Measurements from ENCODE around the gene CDK5R1.
"Not testable (repeated sequence)": the region's sequence is repeated elsewhere in the genome, so short reads cannot be mapped to it uniquely, and the experiment has no call there.

Gene CDK5R1

DNA sequence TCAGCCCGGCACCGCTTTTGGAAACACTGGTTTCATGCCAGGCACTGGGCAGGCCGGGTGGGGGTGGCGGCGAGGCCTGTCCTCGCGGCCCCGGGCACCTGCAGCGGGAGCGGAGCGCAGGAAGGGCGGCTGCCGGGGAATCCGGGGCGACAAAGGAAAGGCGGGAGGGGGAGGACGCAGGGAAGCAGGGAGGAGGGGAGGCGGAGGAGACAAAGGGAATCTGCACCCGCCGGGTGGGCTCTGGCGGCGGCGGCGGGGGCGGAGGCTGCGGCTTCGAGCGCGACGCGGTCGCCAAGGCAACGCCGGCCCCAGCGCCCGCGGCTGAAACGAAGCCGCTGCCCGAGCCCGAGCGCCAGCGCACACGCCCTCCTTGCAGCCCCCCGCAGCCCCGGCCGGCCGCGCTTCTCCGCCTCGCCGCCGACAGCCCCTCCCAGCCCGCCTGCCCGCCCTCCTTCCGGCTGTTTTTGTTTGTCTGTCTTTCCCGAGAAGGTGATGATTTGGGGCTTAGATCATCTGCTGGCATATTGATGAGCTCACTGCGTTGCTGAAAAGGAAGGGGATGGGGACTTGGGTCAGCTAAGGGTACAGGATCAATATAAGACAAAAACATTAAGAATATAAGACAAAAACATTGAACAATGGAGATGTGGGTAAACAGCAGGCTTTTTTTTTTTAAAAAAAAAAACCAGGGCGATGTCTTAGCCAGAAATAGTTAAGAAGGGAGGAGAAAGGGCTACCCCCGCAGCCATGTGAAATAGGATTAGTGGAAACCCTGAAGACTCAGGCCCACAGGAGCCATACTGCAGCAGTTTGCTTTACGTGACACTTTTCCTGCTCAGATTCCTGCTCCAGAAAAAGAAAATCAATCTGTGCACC lies 32.7 kb downstream of the CDK5R1 start:
- DNase-seq, result no peak

DNA sequence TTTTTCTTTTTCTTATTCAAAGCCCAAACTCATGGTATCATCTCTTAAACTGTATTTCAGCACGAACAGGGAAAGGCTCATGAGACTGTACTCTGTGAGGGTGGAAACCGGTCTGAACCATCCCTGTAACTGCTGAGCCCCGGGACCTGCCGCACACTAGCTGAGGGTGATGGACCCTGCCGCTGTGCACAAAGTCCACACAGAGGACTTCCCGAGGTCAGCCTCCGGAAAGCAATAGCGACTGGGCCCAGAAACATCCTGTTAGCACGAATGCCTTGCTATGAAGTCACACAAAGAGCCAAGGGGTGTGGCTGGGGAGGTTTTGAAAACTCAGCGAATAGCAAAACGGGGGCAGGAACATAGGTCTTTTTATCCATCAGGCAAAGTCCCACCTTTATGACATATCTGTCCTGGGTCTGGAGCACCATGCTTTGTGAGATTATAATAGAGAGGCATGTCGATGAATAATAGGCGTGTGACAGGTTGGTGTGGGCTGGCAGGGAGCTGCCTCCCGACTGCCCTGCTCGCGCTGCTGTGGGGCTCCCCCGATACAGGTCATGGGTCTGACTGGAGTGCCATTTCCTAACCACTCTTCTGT lies 33.4 kb downstream of the CDK5R1 start:
- no peak for DNase-seq

DNA sequence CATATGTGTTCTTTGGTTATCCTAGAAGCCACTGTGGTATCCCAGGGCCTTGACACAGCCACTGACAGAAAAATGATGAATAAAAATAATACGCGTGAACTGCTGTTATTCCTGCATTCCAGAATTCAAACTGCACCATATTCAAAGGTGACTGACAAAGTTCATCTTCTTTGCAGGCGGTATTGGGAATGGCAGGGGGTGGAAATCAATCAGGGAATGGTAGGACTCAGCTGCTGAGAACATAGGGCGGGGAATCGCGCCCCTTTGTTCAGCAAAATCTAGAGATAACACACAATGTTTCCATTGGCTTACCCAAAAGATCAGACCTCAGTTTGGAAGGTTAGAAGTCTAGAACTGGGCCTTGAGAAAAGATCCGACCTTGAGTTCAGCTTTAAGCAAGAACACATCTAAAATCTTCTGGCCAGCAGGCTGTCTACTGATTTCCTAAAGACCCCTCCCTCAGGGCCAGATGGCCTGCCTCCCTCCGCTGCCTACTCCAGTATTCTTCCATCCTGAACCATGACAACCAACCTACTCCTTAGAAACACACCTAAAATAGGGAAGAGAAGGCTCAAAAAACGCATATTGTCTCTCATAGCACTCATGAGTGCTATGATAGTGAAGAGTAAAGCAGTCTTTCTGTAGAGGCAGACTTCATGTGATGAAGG lies 34.1 kb downstream of the CDK5R1 start:
- DNase-seq, result no peak

DNA sequence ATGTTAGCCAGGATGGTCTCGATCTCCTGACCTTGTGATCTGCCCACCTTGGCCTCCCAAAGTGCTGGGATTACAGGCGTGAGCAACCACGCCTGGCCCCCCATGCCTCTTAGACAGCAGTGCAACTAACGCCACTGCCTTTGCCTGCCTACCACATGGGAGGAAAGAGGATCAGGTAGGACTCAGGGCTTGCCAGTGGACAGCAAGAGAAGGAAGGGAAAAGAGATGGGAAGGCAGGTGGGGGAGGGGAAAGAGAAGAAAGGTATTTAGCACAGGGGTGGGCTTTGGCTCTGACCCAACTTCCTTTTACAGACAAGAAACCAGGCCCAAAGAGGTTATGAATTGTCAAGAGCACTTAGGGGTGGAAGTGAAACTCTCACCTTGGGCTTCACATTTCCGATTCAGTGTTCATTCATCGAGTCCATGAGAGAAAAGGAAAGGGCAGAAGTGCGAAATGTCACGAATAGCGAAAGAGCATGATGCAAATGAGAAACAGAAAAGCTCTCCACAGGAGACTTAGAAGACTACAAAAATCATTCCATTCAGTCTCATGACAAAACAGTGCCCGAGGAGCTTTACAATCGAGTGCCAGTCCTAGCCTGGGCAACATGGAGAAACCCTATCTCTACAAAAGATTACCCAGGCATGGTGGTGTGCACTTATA lies 36.4 kb downstream of the CDK5R1 start:
- DNase-seq, result no peak

DNA sequence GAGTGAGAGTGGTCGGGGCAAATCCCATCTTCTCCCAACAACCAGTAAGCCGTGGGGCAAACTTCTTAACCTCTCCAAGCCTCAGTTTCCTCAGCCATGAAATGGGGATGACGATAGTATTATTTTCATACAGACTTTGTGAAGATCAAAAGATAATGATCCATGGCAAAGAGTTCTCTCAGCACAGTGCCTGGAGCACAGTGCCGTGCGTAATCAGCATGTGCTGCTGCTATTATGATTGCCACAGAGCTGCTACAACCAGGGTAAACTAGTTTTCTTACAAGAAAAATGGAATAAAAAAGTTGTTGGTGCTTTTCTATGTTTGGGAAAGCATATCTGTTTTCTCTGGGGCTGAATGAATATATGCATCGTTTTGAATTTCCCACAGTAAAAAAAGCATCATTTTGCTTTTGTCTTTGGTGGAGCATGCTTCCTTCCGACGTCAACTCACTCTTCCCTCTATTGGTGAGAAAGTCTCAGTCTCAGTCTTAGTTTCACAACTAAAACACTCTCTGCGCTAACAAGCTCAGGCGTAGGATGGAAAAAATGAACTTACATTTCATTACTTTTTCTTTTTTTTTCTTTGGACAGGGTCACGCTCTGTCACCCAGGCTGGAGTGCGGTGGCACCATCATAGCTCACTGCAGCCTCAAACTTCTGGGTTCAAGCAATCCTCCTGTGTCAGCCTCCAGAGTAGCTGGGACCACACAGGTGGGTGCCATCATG lies 37.2 kb downstream of the CDK5R1 start:
- no peak for DNase-seq

DNA sequence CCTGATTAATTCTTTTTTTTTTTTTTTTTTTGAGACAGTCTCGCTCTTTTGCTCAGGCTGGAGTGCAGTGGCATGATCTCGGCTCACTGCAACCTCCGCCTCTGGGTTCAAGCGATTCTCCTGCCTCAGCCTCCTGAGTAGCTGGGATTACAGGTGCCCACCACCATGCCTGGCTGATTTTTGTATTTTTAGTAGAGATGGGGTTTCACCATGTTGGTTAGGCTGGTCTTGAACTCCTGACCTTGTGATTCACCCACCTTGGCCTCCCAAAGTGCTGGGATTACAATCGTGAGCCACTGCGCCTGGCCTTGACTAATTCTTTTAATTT lies 37.7 kb downstream of the CDK5R1 start:
- DNase-seq, result not testable (repeated sequence)

DNA sequence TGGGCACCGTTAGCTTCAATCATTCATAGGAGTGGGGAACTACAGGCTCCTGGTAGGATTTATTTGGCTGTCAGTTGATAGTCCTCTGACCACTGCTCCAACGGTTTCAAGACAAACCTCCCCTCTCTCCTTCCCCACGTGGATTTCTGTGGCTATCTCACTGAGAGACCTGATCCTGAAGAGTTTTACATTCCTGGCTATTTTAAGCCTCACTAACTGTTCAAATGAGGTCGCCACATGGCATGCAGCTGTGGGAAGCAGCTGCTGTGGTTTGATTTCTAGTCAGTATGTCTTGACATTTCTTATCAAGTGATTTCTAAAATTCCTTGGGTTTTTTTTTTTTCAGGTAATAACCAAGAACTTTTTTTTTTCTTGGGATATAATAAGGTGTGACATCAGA lies 38.3 kb downstream of the CDK5R1 start:
- no peak for DNase-seq

DNA sequence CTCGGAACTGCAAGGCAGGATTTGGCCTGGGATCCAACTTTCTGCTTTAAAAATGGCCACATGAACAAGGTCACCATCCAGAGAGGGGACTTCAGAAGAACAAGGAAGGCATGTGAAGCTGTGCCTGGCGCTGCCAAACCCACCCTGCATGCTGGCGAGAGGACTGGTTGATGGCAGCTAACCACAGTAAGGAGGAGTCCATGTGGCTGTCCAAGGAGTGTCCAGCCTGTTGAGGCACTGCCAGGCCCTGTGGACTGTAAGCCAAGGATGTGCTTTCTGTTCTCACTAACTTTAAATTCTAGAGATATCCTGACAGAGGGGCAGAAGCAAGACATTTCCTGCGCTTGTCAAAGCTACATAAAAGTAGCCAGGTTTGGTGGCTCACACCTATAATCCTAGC lies 40.4 kb downstream of the CDK5R1 start:
- DNase-seq, result no peak

DNA sequence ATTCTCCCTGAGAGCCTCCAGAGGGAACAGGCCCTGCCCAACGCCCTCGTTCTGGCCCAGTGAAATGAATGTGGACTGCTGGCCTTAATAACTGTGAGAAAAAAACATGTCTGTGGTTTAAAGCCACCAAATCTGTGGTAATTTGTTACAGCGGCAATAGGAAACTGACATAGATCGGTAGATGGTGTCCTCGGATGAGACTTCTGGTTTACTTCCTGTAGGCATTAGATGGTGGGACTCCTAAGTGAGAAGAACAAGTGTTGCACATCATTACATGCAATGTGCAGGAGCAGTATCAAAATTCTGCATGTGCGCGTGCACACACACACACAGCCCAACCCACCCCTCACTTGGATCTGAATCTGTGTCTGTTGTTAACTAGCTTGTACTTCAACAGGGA lies 42.0 kb downstream of the CDK5R1 start:
- DNase-seq, result no peak

DNA sequence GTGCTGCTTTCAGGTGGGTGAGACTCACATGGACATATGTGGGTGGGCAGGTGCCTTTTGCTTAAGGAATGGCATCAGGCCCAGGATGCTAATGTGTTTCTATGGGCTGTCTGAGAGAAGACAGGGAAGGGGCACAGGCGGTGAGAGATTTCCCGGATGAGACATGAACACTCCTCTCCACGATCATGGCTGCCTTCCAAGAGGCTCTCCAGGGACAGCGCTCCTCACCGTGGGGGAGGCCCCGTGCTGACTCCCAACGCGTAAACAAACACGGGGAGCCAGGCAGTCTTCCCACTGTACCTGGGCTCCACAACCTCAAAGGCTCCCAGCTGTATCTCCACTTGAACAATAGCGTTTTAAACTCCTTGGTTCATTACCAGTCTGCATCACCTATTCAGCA lies 42.8 kb downstream of the CDK5R1 start:
- no peak for DNase-seq

DNA sequence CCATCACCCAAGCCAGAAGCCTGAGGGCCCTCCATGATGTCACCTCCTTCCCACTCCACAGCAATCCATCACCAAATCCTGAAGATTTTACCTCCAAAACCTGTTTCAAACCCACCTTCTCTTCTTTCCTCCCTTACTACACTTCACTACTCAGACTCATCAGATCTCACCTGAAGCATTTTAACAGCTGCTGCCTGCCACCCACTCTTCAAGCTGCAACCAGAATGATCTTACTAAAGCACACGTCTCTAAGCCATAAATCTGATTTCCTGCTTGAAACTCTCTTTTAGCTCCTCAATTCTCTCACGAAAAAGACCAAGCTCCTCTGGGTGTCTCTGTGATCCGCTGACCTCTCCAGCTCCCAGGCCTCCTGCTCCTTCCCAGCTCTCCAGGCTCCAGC lies 46.5 kb downstream of the CDK5R1 start:
- DNase-seq, result no peak

DNA sequence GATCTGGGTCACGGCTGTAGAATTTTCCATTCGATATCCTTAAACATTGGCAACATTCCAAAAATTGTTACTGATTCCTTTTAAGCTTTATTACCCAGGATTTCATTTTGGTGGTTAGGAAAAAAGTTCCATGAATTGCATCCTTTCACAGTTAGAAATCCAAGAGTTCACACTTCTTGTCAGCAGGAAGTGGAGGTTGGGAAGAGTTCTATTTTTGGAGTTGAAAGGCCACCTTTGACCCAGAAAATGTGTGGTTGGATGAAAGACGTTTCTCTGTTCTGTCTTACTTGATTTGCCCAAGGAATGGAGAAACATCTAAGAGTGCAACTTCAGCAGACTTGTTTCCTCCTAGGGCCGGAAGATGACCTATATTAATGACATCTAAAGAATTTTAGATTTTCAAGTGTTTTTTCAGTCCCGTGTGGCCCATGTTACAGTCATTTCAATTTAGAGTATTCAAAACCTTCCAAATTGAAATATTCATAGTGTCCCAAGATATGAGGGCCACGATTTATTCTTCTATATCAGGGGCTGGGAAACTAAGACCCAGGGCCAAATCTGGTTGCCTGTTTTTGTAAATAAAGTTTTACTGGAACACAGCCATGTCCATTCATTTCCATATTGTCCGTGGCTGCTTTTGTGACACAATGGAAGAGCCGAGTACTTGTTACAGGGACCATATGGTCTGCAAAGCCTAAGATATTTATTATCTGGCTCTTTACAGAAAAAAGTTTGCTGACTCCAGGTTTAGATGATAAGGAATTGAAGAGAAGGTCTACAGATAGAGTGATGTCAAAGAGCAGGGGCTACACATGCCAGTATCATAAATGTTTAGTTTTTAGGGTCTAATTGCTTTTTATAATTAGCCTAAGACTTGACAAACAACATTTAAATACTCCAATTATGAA lies 50.2 kb downstream of the CDK5R1 start:
- DNase-seq, result no peak
